Renal cortex interstitium (tissue), 11 donors: Measurements from ENCODE around the gene FLOT1. TPM values are rescaled to one million over a fixed set of nuclear protein-coding genes. Genes with fewer than 3 reads are reported as not detected.
"Not testable (repeated sequence)": the region's sequence is repeated elsewhere in the genome, so short reads cannot be mapped to it uniquely, and the experiment has no call there.

Source experiments
- DNase-seq, 11 donors: peaks; one replicate each; pipeline ENCODE4 v3.0.0-alpha.2; 2013; ENCODE audit warnings: low read depth in 9 of 11, low spot score in 4 of 11; ENCODE audit errors: extremely low read depth in 1 of 11
- polyA plus RNA-seq, 3 donors: library from polyadenylated mRNA; unstranded; fragments of 120-200 nt; gene quantifications; one replicate each; pipeline ENCODE4 v1.2.1, GENCODE V29; 2013; ENCODE audit not compliant: insufficient read length in 3 of 3

FLOT1 gene
- polyA plus RNA-seq, 3 donors, result 134 to 139 (median 138) TPM

GRCh38 chr6:30770592-30770991 lies 28.1 kb upstream of the FLOT1 start:
- no peak for DNase-seq

GRCh38 chr6:30769853-30770524 lies 27.5 kb upstream of the FLOT1 start:
- DNase-seq, result no peak

GRCh38 chr6:30769088-30769852 lies 26.8 kb upstream of the FLOT1 start:
- DNase-seq, result no peak

GRCh38 chr6:30768634-30769087 lies 26.2 kb upstream of the FLOT1 start:
- DNase-seq, result no peak

DNA sequence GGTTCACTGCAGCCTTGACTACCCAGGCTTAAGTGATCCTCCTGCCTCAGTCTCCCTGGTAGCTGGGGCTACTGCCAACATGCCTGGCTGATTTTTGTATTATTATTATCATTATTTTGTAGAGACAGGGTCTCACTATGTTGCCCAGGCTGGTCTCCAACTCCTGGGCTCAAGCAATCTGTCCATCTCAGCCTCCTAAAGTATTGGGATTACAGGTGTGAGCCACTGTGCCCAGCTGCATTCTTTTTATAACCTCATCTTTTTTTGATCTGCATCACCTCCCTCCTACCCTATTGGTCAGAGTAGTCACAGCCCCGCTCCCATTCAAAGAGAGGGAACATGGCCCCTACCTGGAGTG lies 25.4 kb upstream of the FLOT1 start:
- no peak for DNase-seq

- no peak for DNase-seq
These were observed 24.9 kb upstream of the FLOT1 start for GRCh38 chr6:30767158-30767943.

GRCh38 chr6:30766461-30767157 lies 24.1 kb upstream of the FLOT1 start:
- no peak for DNase-seq

- not testable (repeated sequence) for DNase-seq
These were observed 23.0 kb upstream of the FLOT1 start for GRCh38 chr6:30765495-30765894.

DNA sequence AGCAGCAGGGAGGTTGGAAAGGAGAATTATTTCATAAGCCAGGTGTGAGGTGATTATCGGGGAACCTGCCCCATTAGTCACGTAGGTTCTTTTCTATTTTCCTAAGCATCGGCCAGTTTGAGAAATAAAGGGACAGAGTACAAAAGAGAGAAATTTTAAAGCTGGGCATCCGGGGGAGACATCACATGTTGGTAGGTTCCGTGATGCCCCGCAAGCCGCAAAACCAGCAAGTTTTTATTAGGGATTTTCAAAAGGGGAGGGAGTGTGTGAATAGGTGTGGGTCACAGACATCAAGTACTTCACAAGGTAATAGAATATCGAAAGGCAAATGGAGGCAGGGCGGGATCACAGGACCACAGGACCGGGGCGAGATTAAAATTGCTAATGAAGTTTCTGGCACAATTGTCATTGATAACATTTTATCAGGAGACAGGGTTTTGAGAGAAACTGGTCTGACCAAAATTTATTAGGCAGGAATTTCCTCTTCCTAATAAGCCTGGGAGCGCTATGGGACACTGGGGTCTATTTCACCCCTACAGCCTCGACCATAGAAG lies 22.1 kb upstream of the FLOT1 start:
- DNase-seq, result not testable (repeated sequence)

- no peak for DNase-seq
These were observed 21.4 kb upstream of the FLOT1 start for GRCh38 chr6:30763618-30764489.

- no peak for DNase-seq
These were observed 20.7 kb upstream of the FLOT1 start for GRCh38 chr6:30763155-30763617.

GRCh38 chr6:30761791-30762429 lies 19.4 kb upstream of the FLOT1 start:
- no peak for DNase-seq

- DNase-seq, result no peak
These were observed 18.1 kb upstream of the FLOT1 start for GRCh38 chr6:30760549-30760948.

GRCh38 chr6:30759575-30760239 lies 17.2 kb upstream of the FLOT1 start:
- DNase-seq, result no peak

GRCh38 chr6:30757261-30757904 lies 14.9 kb upstream of the FLOT1 start:
- no peak for DNase-seq

GRCh38 chr6:30756405-30757003 lies 14.0 kb upstream of the FLOT1 start:
- not testable (repeated sequence) for DNase-seq
